Liver (tissue), 9 donors: ENCODE data around the gene BMP7. TPM values are rescaled to one million over a fixed set of nuclear protein-coding genes. Genes with fewer than 3 reads are reported as not detected.

Experiments used
- DNase-seq: peaks from one replicate; pipeline ENCODE4 v3.0.0-alpha.2; 2017; ENCODE audit warnings: low spot score
- H3K27ac ChIP-seq, 2 donors: one replicate each; pipeline ENCODE4 v1.7.0; 2013; ENCODE audit warnings: inconsistent platforms in 2 of 2, low read length in 2 of 2, control low read depth in 1 of 2, low read depth in 1 of 2, mild to moderate bottlenecking in 1 of 2
- H3K27me3 ChIP-seq, 4 donors: one replicate each; pipeline versions ENCODE4 v1.6.1 to v1.7.0; 2013; ENCODE audit warnings: low read length in 3 of 4, inconsistent platforms in 1 of 4, mild to moderate bottlenecking in 1 of 4, moderate library complexity in 1 of 4; ENCODE audit not compliant: control insufficient read depth in 4 of 4, insufficient read depth in 4 of 4
- H3K36me3 ChIP-seq, 4 donors: one replicate each; pipeline versions ENCODE4 v1.6.1 to v1.7.0; 2013; ENCODE audit warnings: low read length in 3 of 4, mild to moderate bottlenecking in 3 of 4, low read depth in 1 of 4, moderate library complexity in 1 of 4; ENCODE audit not compliant: control insufficient read depth in 4 of 4, insufficient read depth in 3 of 4
- H3K4me1 ChIP-seq, 4 donors: one replicate each; pipeline versions ENCODE4 v1.6.1 to v1.7.0; 2013; ENCODE audit warnings: low read length in 3 of 4, mild to moderate bottlenecking in 3 of 4, moderate library complexity in 1 of 4; ENCODE audit not compliant: control insufficient read depth in 4 of 4, insufficient read depth in 4 of 4
- H3K4me3 ChIP-seq, 3 donors: one replicate each; pipeline versions ENCODE4 v1.6.1 to v1.7.0; 2013; ENCODE audit warnings: low read length in 3 of 3, control low read depth in 1 of 3, low read depth in 1 of 3, mild to moderate bottlenecking in 1 of 3
- H3K9ac ChIP-seq, 2 donors: one replicate each; pipeline ENCODE4 v1.7.0; 2013; ENCODE audit warnings: low read length in 2 of 2, mild to moderate bottlenecking in 2 of 2, moderate library complexity in 2 of 2, control low read depth in 1 of 2, low read depth in 1 of 2
- H3K9me3 ChIP-seq, 4 donors: one replicate each; pipeline versions ENCODE4 v1.6.1 to v1.7.0; 2013; ENCODE audit warnings: low read length in 3 of 4; ENCODE audit not compliant: control insufficient read depth in 4 of 4
- ATF3 ChIP-seq: IDR thresholded peaks from 2 replicates; pipeline ENCODE4 v1.6.1; 2016; ENCODE audit warnings: antibody characterized with exemption
- FOXA1 ChIP-seq: IDR thresholded peaks from 2 replicates; pipeline ENCODE4 v1.6.1; 2016; ENCODE audit warnings: antibody characterized with exemption
- FOXA2 ChIP-seq: IDR thresholded peaks from 2 replicates; pipeline ENCODE4 v1.6.1; 2016; ENCODE audit warnings: antibody characterized with exemption
- GABPA ChIP-seq, 2 donors: IDR thresholded peaks in 1 of 2; conservative IDR thresholded peaks in 1 of 2; 2 replicates each; pipeline ENCODE4 v1.6.1; 2016; ENCODE audit warnings: antibody characterized with exemption in 2 of 2, mild to moderate bottlenecking in 1 of 2, moderate library complexity in 1 of 2
- HNF4A ChIP-seq, 2 donors: conservative IDR thresholded peaks; 2 replicates each; pipeline ENCODE4 v1.6.1; 2016; ENCODE audit warnings: antibody characterized with exemption in 2 of 2, mild to moderate bottlenecking in 2 of 2
- HNF4G ChIP-seq: IDR thresholded peaks from 2 replicates; pipeline ENCODE4 v1.6.1; 2016; ENCODE audit warnings: antibody characterized with exemption
- MAX ChIP-seq: IDR thresholded peaks from 2 replicates; pipeline ENCODE4 v1.6.1; 2016; ENCODE audit warnings: antibody characterized with exemption
- NR2F2 ChIP-seq: IDR thresholded peaks from 2 replicates; pipeline ENCODE4 v1.6.1; 2016; ENCODE audit warnings: antibody characterized with exemption
- RAD21 ChIP-seq, 2 donors: IDR thresholded peaks; 2 replicates each; pipeline ENCODE4 v1.6.1; 2016; ENCODE audit warnings: antibody characterized with exemption in 2 of 2, mild to moderate bottlenecking in 2 of 2
- RXRA ChIP-seq, 2 donors: IDR thresholded peaks; 2 replicates each; pipeline ENCODE4 v1.6.1; 2017 to 2018; ENCODE audit warnings: antibody characterized with exemption in 2 of 2, mild to moderate bottlenecking in 1 of 2
- TAF1 ChIP-seq: conservative IDR thresholded peaks from 2 replicates; pipeline ENCODE4 v1.6.1; 2016; ENCODE audit warnings: antibody characterized with exemption, mild to moderate bottlenecking
- YY1 ChIP-seq: IDR thresholded peaks from 2 replicates; pipeline ENCODE4 v1.6.1; 2016; ENCODE audit warnings: antibody characterized with exemption, mild to moderate bottlenecking
- ZBTB33 ChIP-seq: IDR thresholded peaks from 2 replicates; pipeline ENCODE4 v1.6.1; 2016; ENCODE audit warnings: antibody characterized with exemption
- WGBS: extraction: QIAGEN DNeasy Blood & Tissue Kit; methylation state at CpG from one replicate; pipeline ENCODE4 v1.1.7; 2013; 5-methylcytosine and 5-hydroxymethylcytosine counted together
- polyA plus RNA-seq, 2 donors: library from polyadenylated mRNA; stranded (reverse) in 1 of 2; unstranded in 1 of 2; fragments of 200-250 nt in 1 of 2; fragments of >200 nt in 1 of 2; fragmentation: Nextera tagmentation in 1 of 2; extraction: Ambion mirVana in 1 of 2; gene quantifications; one replicate each; pipeline versions ENCODE4 v1.2.1 to v1.2.3, GENCODE V29; 2013 to 2015
- total RNA-seq, 2 donors: library from RNA; depleted of rRNA; stranded (reverse); fragments of >200 nt; gene quantifications; one replicate each; pipeline ENCODE4 v1.2.3, GENCODE V29; 2014
- TF ChIP-seq, protein P1 (sequence below): fragments of 150-350 bp; IDR thresholded peaks from 2 replicates; pipeline ENCODE4 v1.5.1; 2017; ENCODE audit warnings: improper control_type of control experiment, low read depth, low read length; ENCODE audit not compliant: missing input control
- donor health status: healthy.
- donor health status: healthy.
- donor health status: healthy.
- donor health status: healthy.
- donor health status: healthy.

Gene BMP7
- total and polyA plus RNA-seq, 4 donors, result not detected

DNA sequence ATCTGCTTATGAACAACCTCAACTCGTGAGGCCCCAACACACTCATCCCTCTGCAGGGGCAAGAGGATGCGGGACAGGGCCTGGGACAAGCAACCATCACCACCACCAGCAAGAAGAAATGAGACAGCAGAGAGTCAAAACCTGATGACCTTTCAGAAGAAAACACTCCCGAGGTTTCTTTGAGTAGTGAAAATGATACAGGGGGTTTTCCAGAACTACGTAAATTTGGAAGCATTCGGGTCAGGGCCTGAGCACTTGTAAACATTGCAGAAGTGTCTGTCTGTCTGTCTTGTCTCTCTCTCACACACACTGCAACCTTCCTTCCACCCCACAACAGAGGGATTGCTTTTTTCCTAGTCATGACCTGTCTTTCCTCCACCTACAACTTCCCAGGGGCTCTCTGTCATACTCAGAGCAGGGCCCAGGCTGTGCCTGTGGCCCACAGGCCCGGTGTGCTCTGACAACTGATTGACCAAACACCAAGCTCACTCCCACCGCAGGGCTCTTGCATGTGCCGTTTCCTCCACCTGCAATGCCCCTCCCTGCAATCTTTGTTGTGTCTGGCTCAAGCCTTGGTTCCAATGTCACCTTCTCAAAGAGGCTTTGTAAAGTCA is 90.9 kb downstream of the BMP7 start:
- Histone ChIP-seq H3K27ac (no peak overlapping the region), H3K27me3 (peaks cover 0 to 2% (median 0%) of the 10 kb centered on the region in 4 donors), H3K4me3 (no peak overlapping the region), H3K9me3 (no peaks in the 10 kb centered on the region), H3K36me3 (no peaks in the 10 kb centered on the region), H3K4me1 (no peaks in the 10 kb centered on the region), H3K9ac (no peak overlapping the region)
- 76% methylated on average over 8 of the region's 8 CpGs for WGBS
- TF ChIP-seq GABPA (IDR thresholded peaks at IDR 0.05 in 1 of 2, conservative IDR thresholded peaks at IDR 0.05 in 1 of 2), result no peak
- no peak for TF ChIP-seq MAX
- no peak for TF ChIP-seq ATF3
- TF ChIP-seq RXRA (IDR thresholded peaks at IDR 0.05), result no peak
- TF ChIP-seq, protein P1, sequence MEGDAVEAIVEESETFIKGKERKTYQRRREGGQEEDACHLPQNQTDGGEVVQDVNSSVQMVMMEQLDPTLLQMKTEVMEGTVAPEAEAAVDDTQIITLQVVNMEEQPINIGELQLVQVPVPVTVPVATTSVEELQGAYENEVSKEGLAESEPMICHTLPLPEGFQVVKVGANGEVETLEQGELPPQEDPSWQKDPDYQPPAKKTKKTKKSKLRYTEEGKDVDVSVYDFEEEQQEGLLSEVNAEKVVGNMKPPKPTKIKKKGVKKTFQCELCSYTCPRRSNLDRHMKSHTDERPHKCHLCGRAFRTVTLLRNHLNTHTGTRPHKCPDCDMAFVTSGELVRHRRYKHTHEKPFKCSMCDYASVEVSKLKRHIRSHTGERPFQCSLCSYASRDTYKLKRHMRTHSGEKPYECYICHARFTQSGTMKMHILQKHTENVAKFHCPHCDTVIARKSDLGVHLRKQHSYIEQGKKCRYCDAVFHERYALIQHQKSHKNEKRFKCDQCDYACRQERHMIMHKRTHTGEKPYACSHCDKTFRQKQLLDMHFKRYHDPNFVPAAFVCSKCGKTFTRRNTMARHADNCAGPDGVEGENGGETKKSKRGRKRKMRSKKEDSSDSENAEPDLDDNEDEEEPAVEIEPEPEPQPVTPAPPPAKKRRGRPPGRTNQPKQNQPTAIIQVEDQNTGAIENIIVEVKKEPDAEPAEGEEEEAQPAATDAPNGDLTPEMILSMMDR, result no peak
- DNase-seq, result no peak

- no peak overlapping the region for H3K27ac ChIP-seq
- H3K4me1 ChIP-seq, result no peaks in the 10 kb centered on the region
- no peak overlapping the region for H3K9ac ChIP-seq
- H3K36me3 ChIP-seq, result no peaks in the 10 kb centered on the region
- no peaks in the 10 kb centered on the region for H3K9me3 ChIP-seq
- H3K4me3 ChIP-seq, result no peak overlapping the region
- TF ChIP-seq MAX, result no peak
- TF ChIP-seq HNF4A (conservative IDR thresholded peaks at IDR 0.05), result no peak
- no peak for TF ChIP-seq FOXA1
- no peak for TF ChIP-seq FOXA2
- no peak for TF ChIP-seq NR2F2
- TF ChIP-seq HNF4G, result no peak
- 87% methylated on average over 9 of the region's 9 CpGs for WGBS
- no peak for DNase-seq
- peaks cover 0 to 2% (median 0%) of the 10 kb centered on the region in 4 donors for H3K27me3 ChIP-seq
Observed at GRCh38 chr20:57174737-57175136, 91.7 kb downstream of the BMP7 start.

- Histone ChIP-seq H3K4me3 (no peak overlapping the region), H3K27me3 (peaks cover 0 to 2% (median 0%) of the 10 kb centered on the region in 4 donors), H3K9me3 (no peaks in the 10 kb centered on the region), H3K9ac (no peak overlapping the region), H3K4me1 (no peaks in the 10 kb centered on the region), H3K36me3 (no peaks in the 10 kb centered on the region), H3K27ac (no peak overlapping the region)
- 89% methylated on average over 5 of the region's 5 CpGs for WGBS
- TF ChIP-seq TAF1, result no peak
- no peak for TF ChIP-seq YY1
- DNase-seq, result no peak
Observed at GRCh38 chr20:57173986-57174385, 92.5 kb downstream of the BMP7 start.

DNA sequence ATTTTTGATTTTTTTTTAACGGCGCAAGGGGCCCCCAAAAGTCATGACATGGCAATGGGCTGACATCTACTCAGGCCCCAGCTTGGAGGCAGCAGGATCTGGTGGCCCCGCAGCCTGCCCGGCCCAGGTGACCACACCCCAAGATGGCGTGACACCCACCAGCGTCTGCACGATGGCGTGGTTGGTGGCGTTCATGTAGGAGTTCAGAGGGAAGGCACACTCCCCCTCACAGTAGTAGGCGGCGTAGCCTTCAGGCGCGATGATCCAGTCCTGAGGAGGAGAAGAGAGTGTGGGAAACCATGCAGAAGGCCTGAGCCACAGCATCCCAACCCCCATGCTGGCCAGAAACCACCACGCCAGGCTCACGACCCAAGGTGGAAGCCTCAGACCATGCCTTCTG is 93.4 kb downstream of the BMP7 start:
- no peaks in the 10 kb centered on the region for H3K4me1 ChIP-seq
- H3K36me3 ChIP-seq, result no peaks in the 10 kb centered on the region
- H3K9me3 ChIP-seq, result no peaks in the 10 kb centered on the region
- H3K27ac ChIP-seq, result no peak overlapping the region
- no peak for DNase-seq
- WGBS, result 91% methylated on average over 15 of the region's 15 CpGs
- no peak overlapping the region for H3K9ac ChIP-seq
- peaks cover 0 to 2% (median 0%) of the 10 kb centered on the region in 4 donors for H3K27me3 ChIP-seq
- no peak overlapping the region for H3K4me3 ChIP-seq
- TF ChIP-seq, protein P1, result no peak
- no peak for TF ChIP-seq ZBTB33
- TF ChIP-seq RAD21 (IDR thresholded peaks at IDR 0.05), result no peak
- no peak for TF ChIP-seq HNF4A (conservative IDR thresholded peaks at IDR 0.05)
